SU-DHL-6 (cell line): ENCODE results near the gene FBN1.

Experiments used
- H2AFZ ChIP-seq: fragments of 200-600 bp; sonication (generic); 2 replicates; pipeline ENCODE4 v1.6.1; 2014; ENCODE audit warnings: low read depth, mild to moderate bottlenecking, moderate library complexity, mixed read lengths, antibody characterized with exemption, low read length; ENCODE audit not compliant: severe bottlenecking
- H3F3A ChIP-seq: fragments of 200-600 bp; shearing (Covaris generic); 2 replicates; pipeline ENCODE4 v1.6.0; 2016; ENCODE audit warnings: antibody characterized with exemption, mild to moderate bottlenecking; ENCODE audit not compliant: insufficient read depth
- H3K27ac ChIP-seq: fragments of 200-600 bp; sonication (generic); 2 replicates; pipeline ENCODE4 v1.5.1; 2016; ENCODE audit warnings: low read depth, mild to moderate bottlenecking, low read length, moderate library complexity, mixed read lengths
- H3K27me3 ChIP-seq: fragments of 200-600 bp; sonication (generic), shearing (Covaris generic); 2 replicates; pipeline ENCODE4 v1.6.0; 2014; ENCODE audit warnings: mild to moderate bottlenecking, low read length
- H3K36me3 ChIP-seq: fragments of 200-600 bp; sonication (generic); 2 replicates; pipeline ENCODE4 v1.6.1; 2014; ENCODE audit warnings: mild to moderate bottlenecking, low read length, mixed read lengths
- H3K4me2 ChIP-seq: fragments of 300-600, 200-600 bp; shearing (Covaris generic), sonication (generic); 2 replicates; pipeline ENCODE4 v1.6.0; 2014; ENCODE audit warnings: low read length, low read depth, mild to moderate bottlenecking; ENCODE audit not compliant: poor library complexity, severe bottlenecking
- H3K4me3 ChIP-seq: fragments of 200-600 bp; sonication (generic); 2 replicates; pipeline ENCODE4 v1.5.1; 2014; ENCODE audit warnings: antibody characterized with exemption, low read length, mild to moderate bottlenecking, mixed read lengths; ENCODE audit not compliant: insufficient read depth, poor library complexity, severe bottlenecking
- H3K79me2 ChIP-seq: fragments of 200-600 bp; sonication (generic); 2 replicates; pipeline ENCODE4 v1.6.1; 2014; ENCODE audit warnings: mild to moderate bottlenecking, low read length, moderate library complexity; ENCODE audit not compliant: insufficient read depth
- H3K9ac ChIP-seq: fragments of 200-600 bp; sonication (generic); 2 replicates; pipeline ENCODE4 v1.7.0; 2014; ENCODE audit warnings: mild to moderate bottlenecking, low read length
- H3K9me2 ChIP-seq: fragments of 200-600 bp; sonication (generic); replicated peaks from 2 replicates; pipeline ENCODE4 v1.6.1; 2014; ENCODE audit warnings: low read length; ENCODE audit not compliant: insufficient read depth
- H3K9me3 ChIP-seq: fragments of 200-600 bp; sonication (generic); 2 replicates; pipeline ENCODE4 v1.6.1; 2014; ENCODE audit warnings: low read length, mixed read lengths; ENCODE audit not compliant: insufficient read depth
- H4K20me1 ChIP-seq: fragments of 200-600 bp; sonication (generic); 2 replicates; pipeline ENCODE4 v1.6.1; 2014; ENCODE audit warnings: low read depth, mild to moderate bottlenecking, antibody characterized with exemption, low read length, moderate library complexity, mixed read lengths
- CTCF ChIP-seq: fragments of 200-600 bp; sonication (generic); IDR thresholded peaks from one replicate; pipeline ENCODE4 v1.5.1; 2017; ENCODE audit warnings: antibody characterized with exemption, mild to moderate bottlenecking, low read length, moderate library complexity; ENCODE audit not compliant: insufficient read depth, poor library complexity, severe bottlenecking
- EZH2phosphoT487 ChIP-seq: fragments of 200-600 bp; sonication (generic), shearing (Covaris generic); conservative IDR thresholded peaks from 2 replicates; pipeline ENCODE4 v1.6.1; 2018; ENCODE audit warnings: mild to moderate bottlenecking, antibody characterized with exemption, low read length, moderate library complexity, mixed read lengths

The FBN1 gene

DNA sequence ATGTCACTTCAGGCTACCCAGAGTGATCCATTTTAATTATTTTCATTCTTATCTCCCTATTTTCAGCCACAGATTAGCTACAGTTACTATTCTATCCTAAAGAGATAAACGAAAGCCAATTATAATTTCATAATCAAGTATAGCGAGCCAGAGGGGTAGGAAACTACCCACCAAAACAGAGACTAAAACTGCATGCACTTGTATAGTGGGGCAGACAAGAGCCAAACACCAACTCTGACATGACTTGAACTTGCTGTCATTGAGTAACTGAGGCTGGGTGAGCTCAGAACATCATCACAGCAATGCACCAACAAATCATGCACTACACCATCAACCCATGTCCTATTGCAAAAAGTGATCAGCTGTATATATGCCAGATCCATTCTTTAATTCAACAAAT, 64.8 kb downstream of the FBN1 start:
- H3K9me2 ChIP-seq, result no peaks in the 10 kb centered on the region
- H3K27ac ChIP-seq, result no peak overlapping the region
- H3K27me3 ChIP-seq, result no peaks in the 10 kb centered on the region
- H3K9ac ChIP-seq, result no peak overlapping the region
- no peaks in the 10 kb centered on the region for H3K79me2 ChIP-seq
- no peak overlapping the region for H2AFZ ChIP-seq
- no peaks in the 10 kb centered on the region for H3K36me3 ChIP-seq
- no peak for TF ChIP-seq CTCF
- TF ChIP-seq EZH2phosphoT487, result no peak
- H3K4me3 ChIP-seq, result no peak overlapping the region
- no peaks in the 10 kb centered on the region for H3K9me3 ChIP-seq
- H3F3A ChIP-seq, result no peaks in the 10 kb centered on the region
- no peaks in the 10 kb centered on the region for H4K20me1 ChIP-seq
- no peak overlapping the region for H3K4me2 ChIP-seq

DNA sequence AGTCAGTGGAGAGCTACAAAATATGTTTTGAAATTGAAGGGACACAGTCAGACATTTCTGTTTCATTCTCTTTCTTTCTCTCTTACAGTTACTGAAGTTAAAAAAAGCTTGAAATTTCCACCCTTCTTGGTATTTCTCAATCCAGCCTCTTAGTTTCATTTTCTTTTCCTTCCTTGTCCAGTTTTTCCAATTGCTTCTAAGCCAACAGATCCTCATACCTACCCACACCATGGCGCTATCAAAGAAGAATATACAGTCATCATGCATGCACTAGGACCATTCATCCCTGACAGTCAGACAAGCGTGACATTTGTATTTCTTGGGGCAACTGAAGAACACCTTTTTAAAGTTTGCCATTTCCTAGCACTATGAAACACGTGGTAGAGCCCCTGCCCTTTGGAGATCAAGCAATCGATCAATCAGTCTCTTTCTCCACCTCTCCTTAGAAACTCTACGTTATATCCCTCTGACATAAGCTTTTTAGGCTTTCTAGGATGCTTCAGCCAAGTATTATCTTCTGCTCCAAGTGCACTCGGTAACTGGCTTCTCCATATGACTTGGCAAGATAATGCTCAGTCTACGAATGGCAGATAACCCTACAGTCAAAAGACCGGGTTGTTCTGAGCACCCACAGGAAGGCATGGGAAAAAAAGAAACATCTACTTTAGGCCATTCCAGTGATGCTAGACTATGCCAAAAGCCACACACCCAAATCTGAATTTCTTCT, 65.4 kb downstream of the FBN1 start:
- Histone ChIP-seq H4K20me1 (no peaks in the 10 kb centered on the region), H3K36me3 (no peaks in the 10 kb centered on the region), H3K27me3 (no peaks in the 10 kb centered on the region), H3F3A (no peaks in the 10 kb centered on the region), H3K9me2 (no peaks in the 10 kb centered on the region), H2AFZ (no peak overlapping the region), H3K9me3 (no peaks in the 10 kb centered on the region), H3K4me2 (no peak overlapping the region), H3K4me3 (no peak overlapping the region), H3K9ac (no peak overlapping the region), H3K27ac (no peak overlapping the region), H3K79me2 (no peaks in the 10 kb centered on the region)
- TF ChIP-seq EZH2phosphoT487 (no peak), CTCF (no peak)

DNA sequence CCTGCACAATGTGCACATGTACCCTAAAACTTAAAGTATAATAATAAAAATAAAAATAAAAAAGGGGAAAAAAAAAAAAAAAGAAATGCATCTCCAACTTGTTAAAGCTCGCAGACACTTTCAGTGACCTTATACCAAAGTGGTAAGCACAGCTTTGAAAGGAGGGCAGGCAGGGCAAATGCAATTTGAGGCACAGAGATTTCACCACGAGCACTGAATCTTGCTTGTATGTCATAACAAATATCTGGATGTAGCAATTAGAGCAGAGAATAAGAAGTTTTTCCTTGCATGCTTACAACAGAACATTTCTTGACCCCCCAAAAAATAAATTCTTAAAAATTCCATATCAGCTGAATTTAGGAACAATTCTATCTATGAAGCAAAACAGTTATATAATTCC, 66.5 kb downstream of the FBN1 start:
- no peaks in the 10 kb centered on the region for H3K9me3 ChIP-seq
- no peaks in the 10 kb centered on the region for H4K20me1 ChIP-seq
- H3K27me3 ChIP-seq, result no peaks in the 10 kb centered on the region
- no peak overlapping the region for H3K27ac ChIP-seq
- no peaks in the 10 kb centered on the region for H3K79me2 ChIP-seq
- H3K4me3 ChIP-seq, result no peak overlapping the region
- no peak for TF ChIP-seq CTCF
- no peak for TF ChIP-seq EZH2phosphoT487
- H3K9ac ChIP-seq, result no peak overlapping the region
- H3K4me2 ChIP-seq, result no peak overlapping the region
- H2AFZ ChIP-seq, result no peak overlapping the region
- no peaks in the 10 kb centered on the region for H3F3A ChIP-seq
- H3K36me3 ChIP-seq, result no peaks in the 10 kb centered on the region
- H3K9me2 ChIP-seq, result no peaks in the 10 kb centered on the region
